Glomerular visceral epithelial cell (primary cell): Measurements from ENCODE around the gene GRPR.
"Not testable (repeated sequence)": the region's sequence is repeated elsewhere in the genome, so short reads cannot be mapped to it uniquely, and the experiment has no call there.

ENCODE experiments used
- DNase-seq: peaks from one replicate; pipeline ENCODE4 v3.0.0-alpha.2; 2016; ENCODE audit errors: extremely low spot score

The GRPR gene

DNA sequence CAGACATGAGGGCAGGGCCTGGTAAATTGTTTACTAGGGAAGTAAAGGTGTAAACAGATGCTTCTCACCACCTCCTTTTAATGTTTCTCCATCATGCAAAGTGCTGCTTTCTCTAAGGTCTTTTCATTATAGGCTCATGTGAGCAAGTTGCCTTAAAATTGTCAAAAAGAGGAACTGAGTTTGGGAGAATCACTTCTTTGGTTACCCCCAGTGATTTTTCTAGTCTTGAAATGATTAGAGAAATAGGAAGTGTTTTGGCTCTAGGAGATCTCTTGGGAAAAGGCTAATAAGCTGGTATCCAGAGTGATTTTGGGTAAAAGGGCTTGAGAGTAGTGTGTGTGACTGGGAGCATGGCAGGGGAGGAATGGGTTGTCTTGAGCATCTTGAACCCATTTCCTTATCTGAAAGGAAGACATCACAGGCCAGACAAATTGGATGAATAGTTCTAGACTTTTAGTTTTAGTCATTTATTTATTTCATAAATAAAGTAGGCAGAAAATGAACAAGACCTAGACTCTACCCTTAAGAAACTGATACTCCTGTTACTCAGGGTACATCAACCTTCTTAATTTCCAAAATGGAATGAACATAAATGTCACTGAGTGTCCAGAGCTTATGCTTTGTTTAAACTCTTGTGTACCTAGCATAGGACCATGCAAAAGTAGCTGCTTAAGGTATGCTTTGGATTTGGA lies 14.2 kb downstream of the GRPR start:
- DNase-seq, result no peak

DNA sequence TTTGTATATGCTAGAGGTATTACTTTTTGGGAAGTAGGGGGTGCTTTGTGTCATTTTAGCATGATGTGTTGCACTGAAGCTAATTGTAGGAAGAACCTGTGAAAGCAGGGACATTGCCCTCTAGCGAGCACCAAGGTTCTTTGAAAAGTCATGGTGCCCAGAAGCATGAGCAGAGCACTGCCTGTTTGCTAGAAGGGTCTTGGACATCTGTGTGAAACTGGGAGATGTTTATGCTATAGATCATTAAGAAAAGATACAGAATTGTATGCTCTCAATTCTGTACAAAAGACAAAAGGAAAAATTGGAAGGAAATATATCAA lies 14.7 kb downstream of the GRPR start:
- no peak for DNase-seq

DNA sequence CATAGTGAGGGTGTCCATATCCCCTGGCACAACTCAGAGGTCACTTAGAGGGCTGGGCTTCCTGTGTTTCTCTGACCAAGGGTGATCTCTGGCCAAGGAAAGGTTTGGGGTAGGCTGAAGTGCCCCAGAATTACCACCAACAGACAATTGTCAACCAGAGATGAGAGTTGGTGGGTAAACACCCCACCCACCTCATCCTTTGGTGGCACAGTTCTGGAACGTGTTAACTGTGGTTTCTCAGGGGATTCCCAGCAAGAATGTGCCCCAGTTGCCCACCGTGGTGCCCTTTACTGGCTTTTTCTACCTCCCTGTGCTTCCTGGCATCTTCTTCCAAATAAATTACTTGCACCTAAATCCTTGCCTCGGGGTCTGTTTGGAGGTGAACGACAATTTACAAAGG lies 17.1 kb downstream of the GRPR start:
- DNase-seq, result no peak

DNA sequence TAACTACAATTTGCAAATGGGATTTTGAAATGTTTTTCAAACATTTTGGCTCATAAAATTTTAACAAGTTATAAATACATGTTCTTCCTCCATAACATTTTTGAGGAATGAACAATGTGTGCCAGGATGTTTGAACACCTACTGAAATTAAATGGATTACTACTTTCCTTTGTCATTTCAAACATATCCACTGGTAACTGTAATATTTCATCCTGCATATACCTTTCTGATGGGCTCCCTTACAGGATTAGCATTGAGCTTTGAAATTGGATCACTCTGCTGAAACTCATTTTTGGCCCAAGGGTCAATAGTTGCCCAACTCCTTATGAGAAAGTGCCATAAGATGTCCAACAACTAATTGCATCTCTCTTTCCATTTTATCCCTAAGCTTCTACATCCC lies 17.6 kb downstream of the GRPR start:
- no peak for DNase-seq

DNA sequence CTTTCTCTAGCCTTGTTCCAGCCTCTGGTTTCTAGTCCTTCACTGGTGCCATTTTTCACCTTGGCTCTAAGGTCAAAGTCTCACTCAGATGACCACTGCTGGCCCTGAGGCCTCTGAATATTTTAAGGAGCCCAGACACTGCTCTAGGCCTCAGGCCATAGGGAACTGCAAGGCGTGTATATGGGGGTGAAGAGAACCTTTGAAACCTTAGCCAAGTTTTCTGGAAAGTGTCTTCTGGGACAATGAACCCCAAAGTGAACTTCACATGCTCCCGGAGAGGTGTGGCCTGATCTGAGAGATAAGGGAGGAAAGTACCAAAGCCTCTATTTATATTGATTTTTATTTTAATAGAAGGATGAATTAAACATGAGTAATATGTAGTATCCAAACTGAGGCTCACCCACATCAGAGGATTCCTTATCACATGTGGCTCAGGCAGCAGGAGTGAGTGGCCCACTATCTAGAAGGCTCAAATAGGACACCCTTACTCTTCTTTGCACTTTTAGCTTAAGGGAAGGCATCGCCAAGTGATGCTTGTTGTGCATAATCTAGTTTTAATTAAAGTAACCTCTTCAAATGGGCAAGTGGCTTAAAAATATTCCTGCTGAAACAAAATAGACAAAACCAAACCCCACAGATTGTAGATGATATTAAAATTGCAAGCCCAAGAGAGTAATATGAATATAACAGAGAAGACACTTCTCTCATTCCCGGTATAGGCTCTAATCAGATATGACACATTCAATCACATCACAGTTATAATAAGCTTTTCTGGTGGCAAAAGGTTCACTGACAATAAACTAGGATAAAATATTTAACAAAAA lies 18.3 kb downstream of the GRPR start:
- no peak for DNase-seq

DNA sequence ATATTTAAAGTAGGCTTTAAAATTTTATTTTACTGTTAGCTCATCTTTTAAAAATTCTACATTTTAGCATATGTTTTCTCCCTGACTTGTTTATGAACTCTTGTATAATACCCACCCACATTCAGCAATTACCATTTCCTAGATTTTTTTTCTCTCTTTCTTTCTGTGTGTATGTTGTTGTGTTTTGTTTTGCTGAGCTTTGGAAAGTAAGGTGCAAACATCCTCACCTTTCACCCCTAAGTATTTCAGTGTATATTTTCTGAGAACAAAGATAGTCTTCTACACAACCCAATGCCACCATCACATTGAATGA lies 18.8 kb downstream of the GRPR start:
- no peak for DNase-seq

DNA sequence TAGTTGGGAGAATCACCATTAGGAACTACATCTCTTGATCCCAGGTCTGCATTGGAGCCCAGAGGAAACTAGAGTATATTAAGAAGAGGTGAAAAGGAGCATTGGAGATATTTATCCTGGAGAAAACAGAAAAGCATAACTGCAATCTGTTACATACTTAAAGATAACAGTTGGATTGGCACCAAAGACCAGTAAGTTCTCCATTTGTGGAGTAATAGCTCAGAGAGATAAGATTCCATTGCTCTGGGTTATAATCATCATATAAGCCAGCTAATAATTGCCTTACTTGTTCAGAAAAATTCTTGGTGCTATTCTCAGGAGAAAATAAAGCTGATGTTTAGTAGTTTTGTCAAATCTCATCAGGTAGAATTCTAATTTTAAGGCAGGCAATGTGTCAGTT lies 20.6 kb downstream of the GRPR start:
- no peak for DNase-seq

DNA sequence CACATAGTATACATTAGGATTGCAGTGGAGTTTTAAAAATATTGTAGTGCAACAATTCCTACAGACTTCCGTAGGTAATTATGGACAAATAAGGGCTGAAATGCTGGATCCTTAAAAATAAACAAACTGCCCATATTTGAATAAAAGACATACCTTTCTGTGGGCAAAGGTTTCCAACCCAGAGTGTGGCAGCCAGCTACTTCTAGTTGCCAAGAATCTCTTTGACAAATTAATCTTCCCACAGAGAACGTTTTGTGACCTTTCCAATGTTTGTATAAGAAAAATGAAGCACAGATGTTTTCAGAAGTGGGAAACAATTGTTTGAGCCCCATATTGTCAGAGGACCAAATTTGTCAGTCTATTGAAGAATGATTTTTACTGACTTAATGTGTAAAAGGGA lies 21.1 kb downstream of the GRPR start:
- no peak for DNase-seq

DNA sequence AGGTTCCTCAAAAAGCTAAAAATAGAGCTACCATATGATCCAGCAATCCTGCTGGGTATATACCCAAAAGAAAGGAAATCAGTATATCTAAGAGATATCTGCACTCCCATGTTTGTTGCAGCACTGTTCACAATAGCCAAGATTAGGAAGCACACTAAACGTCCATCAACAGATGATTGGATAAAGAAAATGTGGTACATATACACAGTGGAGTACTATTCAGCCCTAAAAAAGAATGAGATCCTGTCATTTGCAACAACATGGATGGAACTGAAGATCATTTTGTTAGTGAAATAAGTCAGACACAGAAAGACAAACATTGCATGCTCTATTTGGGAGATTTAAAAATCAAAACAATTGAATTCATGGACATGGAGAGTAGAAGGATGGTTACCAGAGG lies 21.7 kb downstream of the GRPR start:
- DNase-seq, result not testable (repeated sequence)

DNA sequence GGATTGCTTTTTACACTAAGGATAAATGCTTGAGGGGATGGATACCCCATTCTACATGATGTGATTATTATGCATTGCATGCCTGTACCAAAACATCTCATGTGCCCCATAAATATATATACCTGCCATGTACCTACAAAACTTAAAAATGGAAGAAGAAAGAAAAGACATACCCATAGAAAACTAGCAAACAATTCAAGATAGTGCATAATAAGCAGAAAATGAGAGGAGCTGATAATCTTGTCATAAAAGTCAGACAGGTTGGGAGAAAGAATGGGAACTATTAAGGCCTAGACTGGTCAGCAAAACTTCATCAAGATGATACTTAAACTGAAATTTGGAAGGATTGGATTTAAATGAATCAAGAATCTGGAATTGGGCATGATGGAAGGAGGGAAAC lies 22.3 kb downstream of the GRPR start:
- DNase-seq, result no peak

DNA sequence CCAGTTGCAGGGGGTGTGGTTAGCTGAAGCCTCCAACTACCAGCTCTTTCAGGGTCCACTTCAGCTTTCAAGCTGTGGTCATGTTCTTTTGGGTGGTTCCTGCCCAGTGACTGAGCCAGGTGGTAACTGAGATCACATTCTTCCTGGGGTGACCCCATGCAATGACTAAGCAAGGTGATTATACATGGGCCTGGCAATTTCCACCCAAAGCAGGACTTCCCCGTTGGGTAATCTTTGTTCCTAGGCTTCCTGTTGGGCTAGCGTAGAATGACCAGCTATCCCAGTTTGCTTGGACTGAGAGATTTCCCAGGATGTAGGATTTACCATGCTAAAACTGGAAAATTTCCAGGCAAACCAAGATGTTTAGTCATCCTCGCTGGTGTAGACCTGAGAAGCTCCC lies 25.5 kb downstream of the GRPR start:
- peak; percentile 68 for DNase-seq

DNA sequence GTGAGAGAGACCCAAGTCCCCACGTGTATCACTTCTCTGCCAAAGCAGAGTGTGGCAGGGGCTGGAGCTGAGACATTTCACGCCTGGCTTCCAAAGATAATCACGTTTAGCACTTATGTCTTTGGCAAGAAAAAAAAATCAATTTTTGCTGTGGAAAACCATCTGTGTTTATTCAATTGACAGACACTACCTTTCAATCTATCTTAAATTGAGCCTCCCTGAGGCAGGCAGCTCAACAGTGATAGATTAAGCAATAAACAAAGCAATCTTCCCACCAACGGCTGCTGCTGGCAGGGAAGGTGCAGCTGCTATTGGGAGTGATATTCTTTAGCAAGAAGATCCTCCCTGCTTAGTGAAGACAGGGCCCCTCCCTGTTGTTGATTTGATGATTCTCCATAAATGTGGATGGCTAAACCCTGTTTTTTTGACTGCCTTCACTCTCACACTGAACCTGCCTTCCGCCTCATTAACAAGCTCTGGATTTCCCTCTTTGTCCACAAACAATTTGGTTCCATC lies 32.3 kb downstream of the GRPR start:
- DNase-seq, result no peak

DNA sequence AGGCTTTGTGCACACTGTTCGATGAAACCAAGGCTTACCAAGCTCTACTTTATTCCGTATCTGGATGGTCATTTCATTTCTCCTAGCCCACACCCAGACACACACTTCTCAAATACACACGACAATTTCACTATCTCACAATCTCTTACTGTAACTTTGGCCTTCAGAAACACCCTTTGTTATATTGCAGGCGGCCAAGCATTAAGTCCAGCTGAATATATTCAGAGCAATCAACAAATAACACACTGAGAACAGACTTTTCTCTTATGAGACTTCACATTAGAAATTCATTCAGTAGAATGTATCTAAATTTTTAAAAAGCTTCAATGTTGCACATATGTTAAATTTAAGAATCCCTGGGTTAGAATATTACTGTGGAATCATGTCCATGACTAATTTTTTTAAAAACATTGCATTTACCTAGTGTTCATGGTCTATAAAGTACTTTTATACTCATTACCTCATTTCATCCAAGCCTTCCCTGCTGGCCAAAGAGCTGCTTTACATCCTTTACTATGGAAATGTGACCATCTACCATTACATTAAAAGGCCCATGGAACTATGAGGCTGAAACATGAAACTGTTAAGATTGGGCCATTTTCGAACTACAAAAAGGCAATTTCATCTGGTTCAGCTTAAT lies 33.4 kb downstream of the GRPR start:
- no peak for DNase-seq

DNA sequence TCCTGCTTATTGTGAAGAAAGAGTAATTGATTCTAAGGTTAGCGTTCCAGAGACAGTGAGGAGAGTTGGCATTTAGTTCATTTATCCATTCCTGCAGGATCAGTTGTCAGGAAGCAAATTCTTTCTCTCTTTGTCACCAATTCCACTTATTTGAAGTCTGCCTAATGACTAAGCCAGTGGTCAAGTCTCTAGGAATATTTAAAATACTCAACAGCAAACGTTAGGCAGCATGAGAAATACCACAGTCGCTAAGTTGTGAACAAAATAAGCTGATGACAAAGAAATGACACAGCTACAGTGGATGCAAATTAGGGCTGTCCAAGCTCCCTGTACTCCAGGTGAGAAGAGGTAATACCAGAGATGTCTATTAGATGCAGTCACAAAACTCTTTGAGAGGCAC lies 37.4 kb downstream of the GRPR start:
- DNase-seq, result peak; percentile 79

DNA sequence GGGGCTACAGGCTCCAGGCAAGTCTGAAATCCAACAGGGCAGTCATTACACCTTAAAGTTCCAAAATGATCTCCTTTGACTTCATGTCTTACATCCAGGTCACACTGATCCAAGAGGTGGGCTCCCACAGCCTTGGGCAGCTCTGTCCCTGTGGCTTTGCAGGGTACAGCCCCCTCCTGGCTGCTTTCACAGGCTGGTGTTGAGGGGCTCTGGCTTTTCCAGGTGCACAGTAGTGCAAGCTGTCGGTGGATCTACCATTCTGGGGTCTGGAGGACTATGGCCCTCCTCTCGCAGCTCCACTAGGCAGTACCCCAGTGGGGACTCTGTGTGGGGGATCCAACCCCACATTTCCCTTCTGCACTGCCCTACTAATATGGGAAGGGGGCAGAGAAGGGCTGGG lies 37.8 kb downstream of the GRPR start:
- not testable (repeated sequence) for DNase-seq

DNA sequence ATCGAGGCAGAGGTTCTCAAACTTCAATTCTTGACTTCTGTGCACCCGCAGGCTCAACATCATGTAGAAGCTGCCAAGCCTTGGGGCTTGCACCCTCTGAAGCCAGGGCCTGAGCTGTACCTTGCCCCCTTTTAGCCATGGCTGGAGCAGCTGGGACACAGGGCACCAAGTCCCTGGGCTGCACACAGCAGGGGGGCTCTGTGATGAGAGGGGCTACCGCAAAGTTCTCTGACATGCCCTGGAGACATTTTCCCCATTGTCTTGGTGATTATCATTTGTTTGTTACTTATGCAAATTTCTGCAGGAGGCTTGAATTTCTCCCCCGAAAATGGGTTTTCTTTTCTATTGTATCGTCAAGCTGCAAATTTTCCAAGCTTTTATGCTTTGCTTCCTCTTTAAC lies 39.0 kb downstream of the GRPR start:
- DNase-seq, result no peak

DNA sequence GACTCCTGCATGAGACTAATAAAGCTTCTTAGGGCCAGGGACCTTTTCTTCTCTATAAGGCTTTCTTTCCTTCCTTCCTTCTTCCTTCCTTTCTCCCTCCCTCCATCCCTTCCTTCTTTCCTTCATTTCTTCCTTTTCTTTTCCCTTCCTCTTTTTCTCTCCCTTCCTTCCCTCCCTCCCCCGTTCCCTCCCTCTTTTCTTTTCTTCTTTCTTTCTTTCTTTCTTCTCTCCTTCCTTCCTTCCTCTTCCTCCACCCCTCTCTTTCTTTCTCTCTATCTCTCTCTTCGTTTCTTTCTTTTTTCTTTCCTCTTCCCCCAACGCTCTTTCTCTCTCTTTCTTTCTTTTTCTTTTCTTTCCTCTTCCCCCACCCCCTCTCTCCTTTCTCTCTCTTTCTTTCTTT lies 41.4 kb downstream of the GRPR start:
- no peak for DNase-seq

DNA sequence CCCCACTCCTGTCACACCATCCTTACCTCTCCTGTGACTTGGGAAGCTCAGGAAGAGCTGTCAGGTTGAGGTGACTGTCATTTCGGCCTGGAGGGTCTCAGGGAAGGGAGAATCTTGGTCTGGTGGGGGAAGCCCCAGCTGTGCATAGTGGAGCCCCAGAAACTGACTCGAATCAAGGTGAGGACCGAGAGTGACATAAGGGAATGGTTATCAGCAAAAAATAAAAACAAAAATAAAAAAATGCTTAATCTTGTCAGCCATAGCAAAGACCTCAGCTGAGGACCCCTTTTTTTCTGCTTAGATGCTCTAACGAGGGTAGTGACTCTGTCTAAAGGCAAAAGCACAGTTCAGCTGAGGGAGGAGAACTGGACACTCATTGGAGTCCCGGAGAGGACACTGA lies 43.8 kb downstream of the GRPR start, which contains the start of gene MAGEB17:
Gene MAGEB17, plus strand, starts transcription at position 301 of the 400 bp plus-strand sequence. CDS start 2,902 bp downstream, outside the sequence.
- no peak for DNase-seq

DNA sequence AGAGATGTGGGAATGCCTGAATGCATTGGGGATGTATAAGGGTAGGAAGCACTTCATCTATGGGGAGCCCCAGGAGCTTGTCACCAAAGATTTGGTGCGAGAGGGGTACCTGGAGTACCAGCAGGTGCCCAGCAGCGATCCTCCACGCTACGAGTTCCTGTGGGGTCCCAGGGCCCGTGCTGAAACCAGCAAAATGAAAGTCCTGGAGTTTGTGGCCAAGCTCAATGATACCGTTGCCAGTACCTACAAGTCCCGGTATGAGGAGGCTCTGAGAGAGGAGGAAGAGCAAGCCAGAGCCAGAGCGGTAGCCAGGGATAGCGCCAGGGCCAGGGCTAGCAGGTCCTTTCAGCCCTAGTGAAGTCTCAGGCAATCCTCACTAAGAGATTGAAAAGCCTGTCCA lies 47.7 kb downstream of the GRPR start:
- no peak for DNase-seq

DNA sequence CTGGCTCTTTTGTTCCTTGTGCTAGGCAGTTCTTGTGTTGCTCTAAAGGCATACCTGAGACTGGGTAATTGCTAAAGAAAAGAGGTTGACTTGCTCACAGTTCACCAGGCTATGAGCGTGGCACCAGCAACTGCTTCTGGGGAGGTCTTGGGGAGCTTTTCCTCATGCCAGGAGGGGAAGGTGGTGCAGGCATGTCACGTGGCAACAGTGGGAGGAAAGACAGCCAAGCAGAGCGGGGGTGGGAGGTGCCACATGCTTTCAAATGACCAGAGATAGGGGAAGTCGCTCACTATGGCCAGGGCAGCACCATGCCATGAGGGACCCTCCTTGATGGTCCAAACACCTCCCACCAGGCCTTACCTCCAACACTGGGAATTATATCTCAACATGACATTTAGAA lies 48.6 kb downstream of the GRPR start:
- DNase-seq, result no peak

DNA sequence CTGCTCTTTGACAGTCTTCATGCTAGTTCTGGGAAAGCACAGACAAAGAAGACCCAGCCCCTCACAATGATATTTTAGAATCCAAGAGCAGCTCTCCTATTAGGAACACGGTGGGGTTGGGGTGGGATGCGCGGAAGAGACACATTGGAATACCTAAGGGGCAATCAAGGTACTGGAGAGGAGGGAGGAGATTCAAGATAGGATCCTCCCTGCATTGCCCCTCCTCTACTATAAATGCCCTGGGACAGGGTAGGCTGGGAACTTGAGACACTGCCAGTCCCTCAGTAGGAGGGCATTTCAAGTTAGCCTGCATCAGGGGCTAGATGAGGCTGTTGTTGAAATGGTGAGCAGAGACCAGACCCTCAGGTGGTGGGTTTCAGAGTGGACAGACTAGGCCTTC lies 49.0 kb downstream of the GRPR start:
- no peak for DNase-seq

DNA sequence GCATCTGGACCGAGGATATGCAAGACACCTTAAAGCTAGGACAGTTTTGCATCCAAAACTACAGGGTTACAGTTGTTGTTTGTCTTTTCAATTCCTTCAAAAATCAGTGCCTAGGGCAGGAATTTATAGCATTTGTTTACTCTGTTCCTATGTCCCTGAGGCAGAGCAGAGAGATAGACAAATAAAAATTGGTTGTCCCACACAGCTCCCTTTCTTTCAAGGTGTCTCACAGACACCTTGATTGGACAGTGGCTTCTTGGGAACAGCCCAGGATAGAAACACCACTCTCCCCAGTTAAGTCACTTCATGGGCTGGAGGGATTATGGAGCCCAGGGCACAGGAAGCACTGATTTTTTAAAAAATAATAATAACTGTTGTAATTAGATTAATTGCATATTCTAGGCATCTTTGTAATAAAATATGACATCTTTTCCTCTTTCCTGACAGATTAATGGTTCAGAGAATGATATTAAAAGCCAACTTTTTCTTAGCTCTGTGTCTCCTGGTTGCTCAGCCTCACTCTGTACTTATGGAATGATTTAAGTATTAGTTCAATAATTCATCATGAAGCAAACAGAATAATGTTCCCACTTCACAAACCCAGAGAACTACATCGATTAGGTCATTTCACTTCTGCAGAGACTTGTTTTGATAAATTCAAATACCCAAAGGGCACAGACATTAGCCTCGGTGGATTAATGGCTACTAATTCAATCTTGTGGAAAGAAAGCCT lies 52.1 kb downstream of the GRPR start:
- DNase-seq, result no peak
